Measurements from ENCODE around the gene KCNJ18. TPM values are rescaled to one million over a fixed set of nuclear protein-coding genes. Genes with fewer than 3 reads are reported as not detected.
"Not testable (repeated sequence)": the region's sequence is repeated elsewhere in the genome, so short reads cannot be mapped to it uniquely, and the experiment has no call there.

Gene KCNJ18
- total and polyA plus RNA-seq, 9 of the 15 experiments (the other 6 are each of a cell fraction or from before 2014, with no cell fraction given) = not detected

- H3K9me1 ChIP-seq (ENCODE audit: control insufficient read depth, insufficient read depth, low read length); BruUV-seq (replicated peaks); DNase-seq (ENCODE audit: extremely low read depth in 1 of 4, low spot score in 3 of 4); H3K27me3 ChIP-seq (ENCODE audit: control insufficient read depth in 2 of 2, insufficient read depth in 2 of 2, low read length in 2 of 2); H3K9ac ChIP-seq (ENCODE audit: insufficient read depth in 1 of 2, low read depth in 2 of 2, low read length in 2 of 2); H3K27ac ChIP-seq (ENCODE audit: extremely low read depth, low read depth, low read length); intact Hi-C loops (cut with micrococcal nuclease); FAIRE-seq; H3K4me2 ChIP-seq (ENCODE audit: insufficient read depth, low read length); ATAC-seq; H3K79me2 ChIP-seq (ENCODE audit: control insufficient read depth, insufficient read depth, low read length); in situ Hi-C loops (cut with MboI); H3K36me3 ChIP-seq (ENCODE audit: control insufficient read depth, insufficient read depth, low read length); H2AFZ ChIP-seq (ENCODE audit: low read depth, low read length); H3K9me3 ChIP-seq (replicated peaks; ENCODE audit: control insufficient read depth, insufficient read depth, low read depth, low read length); H4K20me1 ChIP-seq (replicated peaks; ENCODE audit: control insufficient read depth, insufficient read depth, low read length); H3K4me1 ChIP-seq (replicated peaks in 1 of 2; ENCODE audit: control insufficient read depth in 2 of 2, insufficient read depth in 2 of 2, low read length in 2 of 2); CTCF ChIA-PET (ENCODE audit: low intra/inter-chr PET ratio); H3K4me3 ChIP-seq; POLR2A ChIA-PET: not testable (repeated sequence)
- WGBS (ENCODE audit: insufficient coverage, low coverage, missing lambda C conversion rate) = no CpG with 5 or more reads among the region's 8 CpGs
Measured at GRCh38 chr17:21738877-21739474, 46.7 kb downstream of the KCNJ18 start.

GRCh38 chr17:21739485-21739884 lies 47.2 kb downstream of the KCNJ18 start:
- BruUV-seq (replicated peaks); ATAC-seq; in situ Hi-C loops (cut with MboI): not testable (repeated sequence)

GRCh38 chr17:21740836-21741235 lies 48.5 kb downstream of the KCNJ18 start:
- H3K9me3 ChIP-seq (replicated peaks; ENCODE audit: control insufficient read depth, insufficient read depth, low read depth, low read length); POLR2A ChIA-PET; ATAC-seq; H3K4me1 ChIP-seq (replicated peaks in 1 of 2; ENCODE audit: control insufficient read depth in 2 of 2, insufficient read depth in 2 of 2, low read length in 2 of 2); DNase-seq (ENCODE audit: extremely low read depth in 1 of 4, low spot score in 3 of 4); H3K36me3 ChIP-seq (ENCODE audit: control insufficient read depth, insufficient read depth, low read length); BruUV-seq (replicated peaks); FAIRE-seq; H3K27me3 ChIP-seq (ENCODE audit: control insufficient read depth in 2 of 2, insufficient read depth in 2 of 2, low read length in 2 of 2); H3K4me2 ChIP-seq (ENCODE audit: insufficient read depth, low read length); H3K9ac ChIP-seq (ENCODE audit: insufficient read depth in 1 of 2, low read depth in 2 of 2, low read length in 2 of 2); H3K4me3 ChIP-seq; H4K20me1 ChIP-seq (replicated peaks; ENCODE audit: control insufficient read depth, insufficient read depth, low read length); intact Hi-C loops (cut with micrococcal nuclease); CTCF ChIA-PET (ENCODE audit: low intra/inter-chr PET ratio); H3K79me2 ChIP-seq (ENCODE audit: control insufficient read depth, insufficient read depth, low read length); H2AFZ ChIP-seq (ENCODE audit: low read depth, low read length); H3K9me1 ChIP-seq (ENCODE audit: control insufficient read depth, insufficient read depth, low read length); H3K27ac ChIP-seq (ENCODE audit: extremely low read depth, low read depth, low read length): not testable (repeated sequence)
- 0% methylated on average over 6 of the region's 7 CpGs for WGBS (ENCODE audit: insufficient coverage, low coverage, missing lambda C conversion rate)
- in situ Hi-C loops (cut with MboI) = loop anchor here (5.0 kb wide), 1 partner anchor 399 kb away; no protein-coding TSS in a partner anchor

More at GRCh38 chr17:21739485-21739884, 47.2 kb downstream of the KCNJ18 start:
- WGBS (ENCODE audit: insufficient coverage, low coverage, missing lambda C conversion rate) = 0% methylated on average over 3 of the region's 7 CpGs
- DNase-seq (ENCODE audit: extremely low read depth in 1 of 4, low spot score in 3 of 4); H3K4me2 ChIP-seq (ENCODE audit: insufficient read depth, low read length); H3K27me3 ChIP-seq (ENCODE audit: control insufficient read depth in 2 of 2, insufficient read depth in 2 of 2, low read length in 2 of 2); H3K4me3 ChIP-seq; H3K9ac ChIP-seq (ENCODE audit: insufficient read depth in 1 of 2, low read depth in 2 of 2, low read length in 2 of 2); H3K4me1 ChIP-seq (replicated peaks in 1 of 2; ENCODE audit: control insufficient read depth in 2 of 2, insufficient read depth in 2 of 2, low read length in 2 of 2); POLR2A ChIA-PET; H2AFZ ChIP-seq (ENCODE audit: low read depth, low read length); H3K27ac ChIP-seq (ENCODE audit: extremely low read depth, low read depth, low read length); H3K36me3 ChIP-seq (ENCODE audit: control insufficient read depth, insufficient read depth, low read length); H3K9me1 ChIP-seq (ENCODE audit: control insufficient read depth, insufficient read depth, low read length); intact Hi-C loops (cut with micrococcal nuclease); H3K9me3 ChIP-seq (replicated peaks; ENCODE audit: control insufficient read depth, insufficient read depth, low read depth, low read length); H3K79me2 ChIP-seq (ENCODE audit: control insufficient read depth, insufficient read depth, low read length); H4K20me1 ChIP-seq (replicated peaks; ENCODE audit: control insufficient read depth, insufficient read depth, low read length); FAIRE-seq; CTCF ChIA-PET (ENCODE audit: low intra/inter-chr PET ratio): not testable (repeated sequence)

- CTCF ChIA-PET (ENCODE audit: low intra/inter-chr PET ratio); H3K27ac ChIP-seq (ENCODE audit: extremely low read depth, low read depth, low read length); H3K4me2 ChIP-seq (ENCODE audit: insufficient read depth, low read length); H3K4me1 ChIP-seq (replicated peaks in 1 of 2; ENCODE audit: control insufficient read depth in 2 of 2, insufficient read depth in 2 of 2, low read length in 2 of 2); H3K36me3 ChIP-seq (ENCODE audit: control insufficient read depth, insufficient read depth, low read length); BruUV-seq (replicated peaks); H2AFZ ChIP-seq (ENCODE audit: low read depth, low read length); H3K9me1 ChIP-seq (ENCODE audit: control insufficient read depth, insufficient read depth, low read length); ATAC-seq; H3K9ac ChIP-seq (ENCODE audit: insufficient read depth in 1 of 2, low read depth in 2 of 2, low read length in 2 of 2); H4K20me1 ChIP-seq (replicated peaks; ENCODE audit: control insufficient read depth, insufficient read depth, low read length); FAIRE-seq; H3K27me3 ChIP-seq (ENCODE audit: control insufficient read depth in 2 of 2, insufficient read depth in 2 of 2, low read length in 2 of 2); POLR2A ChIA-PET; H3K79me2 ChIP-seq (ENCODE audit: control insufficient read depth, insufficient read depth, low read length); H3K4me3 ChIP-seq; intact Hi-C loops (cut with micrococcal nuclease); DNase-seq (ENCODE audit: extremely low read depth in 1 of 4, low spot score in 3 of 4); H3K9me3 ChIP-seq (replicated peaks; ENCODE audit: control insufficient read depth, insufficient read depth, low read depth, low read length): not testable (repeated sequence)
- in situ Hi-C loops (cut with MboI) = loop anchor here (5.0 kb wide), 1 partner anchor 399 kb away; no protein-coding TSS in a partner anchor
- WGBS (ENCODE audit: insufficient coverage, low coverage, missing lambda C conversion rate) = no CpG with 5 or more reads among the region's 6 CpGs
Measured at GRCh38 chr17:21741520-21741919, 49.2 kb downstream of the KCNJ18 start.

All from K562 (cell line).